Mucosa of descending colon (tissue), 3 donors: ENCODE results near the gene ZBTB5. TPM values are rescaled to one million over a fixed set of nuclear protein-coding genes. Genes with fewer than 3 reads are reported as not detected.

Source experiments
- ATAC-seq: fragments of 200-7000 bp; cut with Tn5 transposase; one replicate; pipeline ENCODE4 v1.9.1; 2020; ENCODE audit warnings: mild to moderate bottlenecking, moderate library complexity
- DNase-seq, 3 donors: peaks; one replicate each; pipeline ENCODE4 v3.0.0-alpha.2; 2020
- H3K36me3 ChIP-seq: fragments of 200-600 bp; one replicate; pipeline ENCODE4 v1.8.0; 2021; ENCODE audit warnings: low read depth, mild to moderate bottlenecking
- H3K4me1 ChIP-seq: fragments of 200-600 bp; one replicate; pipeline ENCODE4 v1.8.0; 2021; ENCODE audit warnings: low read depth, mild to moderate bottlenecking
- H3K4me3 ChIP-seq: fragments of 200-600 bp; one replicate; pipeline ENCODE4 v1.8.0; 2021; ENCODE audit warnings: mild to moderate bottlenecking
- H3K9me3 ChIP-seq: fragments of 200-600 bp; one replicate; pipeline ENCODE4 v1.8.0; 2021; ENCODE audit warnings: mild to moderate bottlenecking
- CTCF ChIP-seq: fragments of 200-600 bp; IDR thresholded peaks from one replicate; pipeline ENCODE4 v1.8.0; 2022; ENCODE audit warnings: antibody characterized with exemption, mild to moderate bottlenecking
- intact Hi-C, 2 donors: fragments of 100-400 bp; cut with DNase I in 1 of 2; cut with micrococcal nuclease in 1 of 2; formaldehyde crosslinking; loops; one replicate each; pipeline versions ENCODE4 v1.11.0 to v1.11.1; 2022; cut with DNase I, micrococcal nuclease
- total RNA-seq, 3 donors: library from RNA; stranded (reverse); fragmentation: NEBNext Ultra II Directional in 2 of 3; extraction: Animal tissue kit (Norgen Biotek cat#: 25700) in 2 of 3; gene quantifications; one replicate each; pipeline versions ENCODE4 v1.2.1 to v1.2.4, GENCODE V29; 2021 to 2023
- donor health status: DM: no; HTN: no; CAD: no; lungs with moderate emphysema.
- donor health status: DM: no; HTN: no; CAD: no.
- donor health status: DM: no; HTN: yes; CAD: no.

Gene ZBTB5
- total RNA-seq, 3 donors from 2014 or later = 7.8 to 11.9 (median 9.5) TPM

GRCh38 chr9:37437621-37438020, 27.6 kb downstream of the ZBTB5 start:
- Histone ChIP-seq H3K36me3 (peaks cover 7% of the 10 kb centered on the region), H3K4me1 (no peaks in the 10 kb centered on the region), H3K4me3 (no peak overlapping the region), H3K9me3 (no peaks in the 10 kb centered on the region)
- TF ChIP-seq CTCF = no peak
- ATAC-seq (no peak), DNase-seq (no peak)
- intact Hi-C loops = no loop called here

- no peak for TF ChIP-seq CTCF
- DNase-seq (no peak), ATAC-seq (no peak)
- no peaks in the 10 kb centered on the region for H3K9me3 ChIP-seq
- intact Hi-C loops = no loop called here
- H3K36me3 ChIP-seq = peaks cover 7% of the 10 kb centered on the region
- H3K4me3 ChIP-seq = no peak overlapping the region
- no peaks in the 10 kb centered on the region for H3K4me1 ChIP-seq
Observed at GRCh38 chr9:37437010-37437409, 28.2 kb downstream of the ZBTB5 start.

GRCh38 chr9:37436540-37436939, 28.7 kb downstream of the ZBTB5 start:
- peaks cover 7% of the 10 kb centered on the region for H3K36me3 ChIP-seq
- no peak for DNase-seq
- no peak for ATAC-seq

GRCh38 chr9:37433867-37434371, 31.3 kb downstream of the ZBTB5 start:
- no peaks in the 10 kb centered on the region for H3K4me1 ChIP-seq
- no peak overlapping the region for H3K4me3 ChIP-seq
- H3K36me3 ChIP-seq = peaks cover 7% of the 10 kb centered on the region
- ATAC-seq (no peak), DNase-seq (no peak)
- H3K9me3 ChIP-seq = no peaks in the 10 kb centered on the region
- TF ChIP-seq CTCF = no peak
- intact Hi-C loops = no loop called here

More at GRCh38 chr9:37436540-37436939, 28.7 kb downstream of the ZBTB5 start:
- intact Hi-C loops = no loop called here
- TF ChIP-seq CTCF = no peak
- Histone ChIP-seq H3K4me1 (no peaks in the 10 kb centered on the region), H3K4me3 (no peak overlapping the region), H3K9me3 (no peaks in the 10 kb centered on the region)

- intact Hi-C loops = no loop called here
- H3K4me1 ChIP-seq = no peaks in the 10 kb centered on the region
- ATAC-seq = no peak
- no peak for TF ChIP-seq CTCF
- no peak overlapping the region for H3K4me3 ChIP-seq
- H3K9me3 ChIP-seq = no peaks in the 10 kb centered on the region
- H3K36me3 ChIP-seq = no peaks in the 10 kb centered on the region
- DNase-seq = no peak
Observed at GRCh38 chr9:37432020-37432419, 33.2 kb downstream of the ZBTB5 start.
